Measurements from ENCODE around the gene RBMX. TPM values are rescaled to one million over a fixed set of nuclear protein-coding genes. Genes with fewer than 3 reads are reported as not detected.

The RBMX gene
- total RNA-seq, 2 donors from 2014 or later = 127 to 176 TPM

GRCh38 chrX:136868283-136869055, 12.1 kb downstream of the RBMX start:
- Histone ChIP-seq H3K27me3 (no peaks in the 10 kb centered on the region), H3K4me1 (no peaks in the 10 kb centered on the region), H3K27ac (no peak overlapping the region), H3K9me3 (no peaks in the 10 kb centered on the region), H3K4me3 (no peak overlapping the region), H3K36me3 (peaks cover 53% of the 10 kb centered on the region)
- no peak for TF ChIP-seq CTCF (IDR thresholded peaks at IDR 0.05)
- DNase-seq (ENCODE audit: low spot score) = no peak

GRCh38 chrX:136867518-136867917, 13.0 kb downstream of the RBMX start:
- peaks cover 47% of the 10 kb centered on the region for H3K36me3 ChIP-seq
- H3K4me1 ChIP-seq = no peaks in the 10 kb centered on the region
- no peaks in the 10 kb centered on the region for H3K9me3 ChIP-seq
- DNase-seq (ENCODE audit: low spot score) = no peak
- no peak overlapping the region for H3K27ac ChIP-seq
- TF ChIP-seq CTCF (IDR thresholded peaks at IDR 0.05) = no peak
- H3K27me3 ChIP-seq = no peaks in the 10 kb centered on the region
- H3K4me3 ChIP-seq = no peak overlapping the region

GRCh38 chrX:136867096-136867491, 13.4 kb downstream of the RBMX start:
- Histone ChIP-seq H3K36me3 (peaks cover 47% of the 10 kb centered on the region), H3K4me3 (no peak overlapping the region), H3K27me3 (no peaks in the 10 kb centered on the region), H3K27ac (peak overlapping the region in 1 of 2 donors; percentile 27), H3K9me3 (no peaks in the 10 kb centered on the region), H3K4me1 (no peaks in the 10 kb centered on the region)
- no peak for DNase-seq (ENCODE audit: low spot score)
- TF ChIP-seq CTCF (IDR thresholded peaks at IDR 0.05) = no peak

- no peak for TF ChIP-seq CTCF (IDR thresholded peaks at IDR 0.05)
- Histone ChIP-seq H3K36me3 (peaks cover 47% of the 10 kb centered on the region), H3K27ac (peak overlapping the region in 1 of 2 donors; percentile 27)
Observed at GRCh38 chrX:136866337-136867095, 14.0 kb downstream of the RBMX start.

GRCh38 chrX:136865270-136866158, 15.0 kb downstream of the RBMX start:
- Histone ChIP-seq H3K9me3 (no peaks in the 10 kb centered on the region), H3K27ac (no peak overlapping the region)
- TF ChIP-seq CTCF (IDR thresholded peaks at IDR 0.05) = no peak

More at GRCh38 chrX:136866337-136867095, 14.0 kb downstream of the RBMX start:
- H3K27me3 ChIP-seq = no peaks in the 10 kb centered on the region
- no peaks in the 10 kb centered on the region for H3K9me3 ChIP-seq
- DNase-seq (ENCODE audit: low spot score) = no peak
- H3K4me3 ChIP-seq = no peak overlapping the region
- H3K4me1 ChIP-seq = no peaks in the 10 kb centered on the region

More at GRCh38 chrX:136865270-136866158, 15.0 kb downstream of the RBMX start:
- no peaks in the 10 kb centered on the region for H3K27me3 ChIP-seq
- no peak for DNase-seq (ENCODE audit: low spot score)
- H3K4me1 ChIP-seq = no peaks in the 10 kb centered on the region
- peaks cover 45% of the 10 kb centered on the region for H3K36me3 ChIP-seq
- H3K4me3 ChIP-seq = no peak overlapping the region
